Neural cell (in vitro differentiated cells): ENCODE data around the gene PLCB1. TPM values are rescaled to one million over a fixed set of nuclear protein-coding genes. Genes with fewer than 3 reads are reported as not detected.

Source experiments
- H2AFZ ChIP-seq: fragments of 200-600, 300-800 bp; sonication (generic), shearing (Covaris generic); 2 replicates; pipeline ENCODE4 v1.6.0; 2014; ENCODE audit warnings: low read depth, mild to moderate bottlenecking, antibody characterized with exemption, low read length, moderate library complexity
- H3F3A ChIP-seq: fragments of 200-600 bp; shearing (Covaris generic); 2 replicates; pipeline ENCODE4 v1.6.1; 2016; ENCODE audit warnings: mild to moderate bottlenecking, moderate library complexity, mixed read lengths, antibody characterized with exemption, low read length; ENCODE audit not compliant: insufficient read depth, poor library complexity, severe bottlenecking
- H3K27ac ChIP-seq: fragments of 200-600, 300-800 bp; sonication (generic), shearing (Covaris generic); 2 replicates; pipeline ENCODE4 v1.5.1; 2014; ENCODE audit warnings: mild to moderate bottlenecking, low read length, moderate library complexity
- H3K27me3 ChIP-seq: fragments of 300-800, 200-600 bp; sonication (generic), shearing (Covaris generic); 2 replicates; pipeline ENCODE4 v1.6.0; 2014; ENCODE audit warnings: mild to moderate bottlenecking, low read depth, low read length, moderate library complexity; ENCODE audit not compliant: insufficient read depth
- H3K36me3 ChIP-seq: fragments of 300-800, 200-600 bp; sonication (generic), shearing (Covaris generic); 2 replicates; pipeline ENCODE4 v1.5.1; 2014; ENCODE audit warnings: mild to moderate bottlenecking, antibody characterized with exemption, low read length, moderate library complexity; ENCODE audit not compliant: insufficient read depth
- H3K4me2 ChIP-seq: fragments of 300-800, 200-600 bp; sonication (generic), shearing (Covaris generic); 2 replicates; pipeline ENCODE4 v1.6.0; 2014; ENCODE audit warnings: mild to moderate bottlenecking, low read length
- H3K4me3 ChIP-seq: fragments of 300-800, 200-600 bp; sonication (generic), shearing (Covaris generic); 2 replicates; pipeline ENCODE4 v1.5.1; 2014; ENCODE audit warnings: mild to moderate bottlenecking, low read length, moderate library complexity
- H3K79me2 ChIP-seq: fragments of 200-600 bp; shearing (Covaris generic); replicated peaks from 2 replicates; pipeline ENCODE4 v1.6.0; 2014; ENCODE audit warnings: mild to moderate bottlenecking, low read length, moderate library complexity; ENCODE audit not compliant: insufficient read depth
- H3K9ac ChIP-seq: fragments of 300-800, 200-600 bp; sonication (generic), shearing (Covaris generic); 2 replicates; pipeline ENCODE4 v1.6.1; 2016; ENCODE audit warnings: mild to moderate bottlenecking, low read length, mixed read lengths
- H3K9me2 ChIP-seq: fragments of 200-600 bp; shearing (Covaris generic); 2 replicates; pipeline ENCODE4 v1.6.1; 2016; ENCODE audit warnings: mild to moderate bottlenecking, low read length, mixed read lengths; ENCODE audit not compliant: insufficient read depth
- H3K9me3 ChIP-seq: fragments of 200-600, 300-800 bp; sonication (generic), shearing (Covaris generic); 2 replicates; pipeline ENCODE4 v1.6.1; 2016; ENCODE audit warnings: mild to moderate bottlenecking, mixed run types, low read length, moderate library complexity, mixed read lengths
- H4K20me1 ChIP-seq: fragments of 200-600 bp; shearing (Covaris generic); 2 replicates; pipeline ENCODE4 v1.6.1; 2016; ENCODE audit warnings: mild to moderate bottlenecking, mixed run types; ENCODE audit not compliant: insufficient read depth
- EP300 ChIP-seq: fragments of 450-650 bp; conservative IDR thresholded peaks from 2 replicates; pipeline ENCODE4 v1.6.1; 2014; ENCODE audit warnings: antibody characterized with exemption, mild to moderate bottlenecking, moderate library complexity; ENCODE audit not compliant: poor library complexity, severe bottlenecking
- EZH2 ChIP-seq: fragments of 200-600, 300-800 bp; shearing (Covaris generic), sonication (generic); IDR thresholded peaks from 2 replicates; pipeline ENCODE4 v1.6.1; 2014; ENCODE audit warnings: antibody characterized with exemption, low read length, borderline replicate concordance, mild to moderate bottlenecking; ENCODE audit not compliant: insufficient read depth, poor library complexity, severe bottlenecking
- MXI1 ChIP-seq: fragments of 450-650 bp; conservative IDR thresholded peaks from 2 replicates; pipeline ENCODE4 v1.6.1; 2014; ENCODE audit warnings: antibody characterized with exemption, mild to moderate bottlenecking; ENCODE audit not compliant: poor library complexity, severe bottlenecking
- POLR2AphosphoS5 ChIP-seq: IDR thresholded peaks from 2 replicates; pipeline ENCODE4 v1.6.1; 2012
- REST ChIP-seq: IDR thresholded peaks from 2 replicates; pipeline ENCODE4 v1.6.1; 2012; ENCODE audit warnings: borderline replicate concordance
- SMC3 ChIP-seq: fragments of 450-650 bp; conservative IDR thresholded peaks from 2 replicates; pipeline ENCODE4 v1.6.1; 2014; ENCODE audit warnings: antibody characterized with exemption, mild to moderate bottlenecking, moderate library complexity; ENCODE audit not compliant: poor library complexity
- TAF1 ChIP-seq: IDR thresholded peaks from 2 replicates; pipeline ENCODE4 v1.6.1; 2012; ENCODE audit warnings: low read depth
- polyA plus RNA-seq: library from polyadenylated mRNA; depleted of rRNA; stranded (reverse); fragments of >200 nt; gene quantifications from 2 replicates; pipeline ENCODE4 v1.2.3, GENCODE V29; 2014
- TF ChIP-seq, protein P1 (sequence below): fragments of 450-650 bp; IDR thresholded peaks from 2 replicates; pipeline ENCODE4 v1.5.1; 2014; ENCODE audit warnings: antibody characterized with exemption, mild to moderate bottlenecking, moderate library complexity; ENCODE audit not compliant: poor library complexity, severe bottlenecking

PLCB1 gene
- polyA plus RNA-seq, 1 donor from 2014 or later, result 11.4 TPM

GRCh38 chr20:8601542-8601912 is 469.5 kb downstream of the PLCB1 start:
- no peak for TF ChIP-seq SMC3
- no peak for TF ChIP-seq TAF1
- no peak for TF ChIP-seq REST
- TF ChIP-seq EP300, result no peak
- TF ChIP-seq, protein P1, sequence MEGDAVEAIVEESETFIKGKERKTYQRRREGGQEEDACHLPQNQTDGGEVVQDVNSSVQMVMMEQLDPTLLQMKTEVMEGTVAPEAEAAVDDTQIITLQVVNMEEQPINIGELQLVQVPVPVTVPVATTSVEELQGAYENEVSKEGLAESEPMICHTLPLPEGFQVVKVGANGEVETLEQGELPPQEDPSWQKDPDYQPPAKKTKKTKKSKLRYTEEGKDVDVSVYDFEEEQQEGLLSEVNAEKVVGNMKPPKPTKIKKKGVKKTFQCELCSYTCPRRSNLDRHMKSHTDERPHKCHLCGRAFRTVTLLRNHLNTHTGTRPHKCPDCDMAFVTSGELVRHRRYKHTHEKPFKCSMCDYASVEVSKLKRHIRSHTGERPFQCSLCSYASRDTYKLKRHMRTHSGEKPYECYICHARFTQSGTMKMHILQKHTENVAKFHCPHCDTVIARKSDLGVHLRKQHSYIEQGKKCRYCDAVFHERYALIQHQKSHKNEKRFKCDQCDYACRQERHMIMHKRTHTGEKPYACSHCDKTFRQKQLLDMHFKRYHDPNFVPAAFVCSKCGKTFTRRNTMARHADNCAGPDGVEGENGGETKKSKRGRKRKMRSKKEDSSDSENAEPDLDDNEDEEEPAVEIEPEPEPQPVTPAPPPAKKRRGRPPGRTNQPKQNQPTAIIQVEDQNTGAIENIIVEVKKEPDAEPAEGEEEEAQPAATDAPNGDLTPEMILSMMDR, result no peak
- no peak for TF ChIP-seq POLR2AphosphoS5
- no peaks in the 10 kb centered on the region for H3F3A ChIP-seq
- H3K79me2 ChIP-seq, result no peaks in the 10 kb centered on the region
- no peak overlapping the region for H3K9ac ChIP-seq
- no peak overlapping the region for H3K4me3 ChIP-seq
- H3K9me2 ChIP-seq, result no peaks in the 10 kb centered on the region
- no peak overlapping the region for H2AFZ ChIP-seq
- no peaks in the 10 kb centered on the region for H3K9me3 ChIP-seq
- H3K27ac ChIP-seq, result no peak overlapping the region
- H4K20me1 ChIP-seq, result no peaks in the 10 kb centered on the region
- H3K4me2 ChIP-seq, result no peak overlapping the region
- H3K27me3 ChIP-seq, result no peaks in the 10 kb centered on the region
- H3K36me3 ChIP-seq, result no peaks in the 10 kb centered on the region

GRCh38 chr20:8602389-8603116 is 470.5 kb downstream of the PLCB1 start:
- TF ChIP-seq, protein P1, result no peak
- no peak for TF ChIP-seq POLR2AphosphoS5
- TF ChIP-seq MXI1, result no peak
- TF ChIP-seq SMC3, result no peak
- no peak for TF ChIP-seq EZH2
- Histone ChIP-seq H3K9me3 (no peaks in the 10 kb centered on the region), H4K20me1 (no peaks in the 10 kb centered on the region), H3K9me2 (no peaks in the 10 kb centered on the region), H3K9ac (no peak overlapping the region), H3K27me3 (no peaks in the 10 kb centered on the region), H3F3A (no peaks in the 10 kb centered on the region), H3K79me2 (no peaks in the 10 kb centered on the region), H3K36me3 (no peaks in the 10 kb centered on the region), H3K4me3 (no peak overlapping the region), H2AFZ (no peak overlapping the region), H3K27ac (no peak overlapping the region), H3K4me2 (no peak overlapping the region)
